Measurements from ENCODE around the gene IMPDH1.
"Not testable (repeated sequence)": the region's sequence is repeated elsewhere in the genome, so short reads cannot be mapped to it uniquely, and the experiment has no call there.

IMPDH1 gene

GRCh38 chr7:128409596-128410450, at the start of gene IMPDH1:
IMPDH1 (minus strand) TSS chr7:128409982; CDS start chr7:128409901, 81 bp downstream.
- DNase-seq, result peak; percentile 65

DNA sequence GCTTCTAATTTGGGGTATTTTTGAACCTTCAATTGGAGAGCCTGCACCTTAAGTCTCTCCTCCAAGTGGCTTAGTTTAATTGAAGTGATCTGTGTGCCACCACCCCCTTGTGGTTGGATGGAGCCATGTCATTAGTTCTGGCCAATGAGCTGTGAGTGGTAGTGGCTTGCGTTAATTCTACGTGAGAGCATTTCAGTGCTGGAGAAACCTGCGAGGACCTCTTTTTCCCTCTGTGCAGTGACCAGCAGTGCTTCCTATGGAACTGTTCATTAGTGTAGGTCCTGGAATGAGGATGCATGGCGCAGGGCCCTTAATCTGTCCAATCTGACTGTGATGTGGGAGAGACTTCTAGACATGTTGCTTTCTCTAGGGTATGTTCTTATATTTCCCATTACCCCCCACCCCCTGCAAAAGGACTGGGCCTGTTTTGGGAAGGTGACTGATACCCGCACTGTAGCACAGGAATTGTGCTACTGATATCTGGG, 49.7 kb upstream of the IMPDH1 start:
- peak; percentile 30 for DNase-seq

GRCh38 chr7:128458956-128459355, 49.2 kb upstream of the IMPDH1 start:
- no peak for DNase-seq

DNA sequence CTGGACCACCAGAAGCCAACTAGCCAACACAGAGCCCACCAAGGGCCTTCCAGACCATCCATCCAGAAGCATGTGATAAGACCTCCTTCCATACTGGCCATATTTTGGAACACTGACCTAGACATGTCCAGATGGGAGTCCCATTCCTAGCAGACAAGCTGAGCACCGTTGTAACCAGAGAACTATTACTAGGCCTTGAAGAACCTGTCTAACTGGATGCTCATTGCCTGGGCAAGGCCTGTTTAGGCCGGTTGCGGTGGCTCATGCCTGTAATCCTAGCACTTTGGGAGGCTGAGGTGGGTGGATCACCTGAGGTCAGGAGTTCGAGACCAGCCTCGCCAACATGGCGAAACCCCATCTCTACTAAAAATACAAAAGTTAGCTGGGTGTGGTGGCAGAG, 47.6 kb upstream of the IMPDH1 start:
- DNase-seq, result not testable (repeated sequence)

GRCh38 chr7:128456255-128456725, 46.5 kb upstream of the IMPDH1 start:
- no peak for DNase-seq

DNA sequence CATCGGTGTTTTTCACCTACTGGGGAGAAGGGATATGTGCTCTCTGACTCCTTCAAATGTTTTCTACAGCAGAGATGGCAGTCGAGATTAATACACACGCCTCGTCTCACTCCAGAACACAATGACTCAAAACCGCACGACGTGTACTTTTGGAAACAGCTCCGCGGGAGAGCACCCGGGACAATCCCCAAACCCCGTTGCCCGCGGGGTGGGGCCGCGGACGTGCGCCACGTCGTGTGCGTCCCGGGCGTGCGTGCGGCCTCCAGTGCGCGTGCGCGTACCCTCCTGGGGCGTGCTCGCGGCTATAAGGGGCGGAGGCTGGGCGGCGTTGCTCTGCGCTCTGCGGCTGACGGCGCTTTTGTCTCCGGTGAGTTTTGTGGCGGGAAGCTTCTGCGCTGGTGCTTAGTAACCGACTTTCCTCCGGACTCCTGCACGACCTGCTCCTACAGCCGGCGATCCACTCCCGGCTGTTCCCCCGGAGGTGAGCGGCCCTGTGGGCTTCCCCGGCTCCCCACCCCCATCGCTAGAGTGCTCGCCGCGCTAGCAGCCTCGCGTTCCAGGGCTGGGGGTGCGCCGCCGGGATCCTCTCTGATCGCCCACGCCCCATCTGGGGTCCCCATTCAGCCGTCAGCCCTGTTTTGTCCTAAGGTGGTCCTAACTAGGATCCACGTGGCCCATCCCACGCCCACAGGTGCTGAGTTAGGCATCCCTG, 45.9 kb upstream of the IMPDH1 start, which contains the start of gene HILPDA:
HILPDA (plus strand) TSS at position 336 of the 712 bp plus-strand sequence. CDS start 1,391 bp downstream, outside the sequence.
- DNase-seq, result peak; percentile 88

- DNase-seq, result no peak
These were observed 45.2 kb upstream of the IMPDH1 start for GRCh38 chr7:128454808-128455542.

- DNase-seq, result no peak
These were observed 44.3 kb upstream of the IMPDH1 start for GRCh38 chr7:128453836-128454804.

- DNase-seq, result no peak
These were observed 42.8 kb upstream of the IMPDH1 start for GRCh38 chr7:128452552-128452951.

DNA sequence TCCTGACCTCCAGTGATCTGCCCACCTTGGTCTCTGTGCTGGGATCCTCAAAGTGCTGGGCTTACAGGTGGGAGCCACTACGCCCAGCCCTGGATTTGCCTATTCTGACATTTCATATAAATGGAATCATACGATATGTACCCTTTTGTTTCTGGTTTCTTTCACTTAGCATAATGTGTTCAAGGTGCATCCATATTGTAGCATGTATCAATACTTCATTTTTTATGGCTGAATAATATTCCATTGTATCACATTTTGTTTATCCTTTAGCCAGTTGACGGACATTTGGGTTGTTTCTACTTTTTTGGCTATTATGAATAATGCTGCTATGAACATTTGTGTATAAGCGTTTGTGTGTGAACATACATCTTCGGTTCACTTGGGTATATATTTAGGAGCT, 41.1 kb upstream of the IMPDH1 start:
- no peak for DNase-seq

GRCh38 chr7:128450409-128450808, 40.6 kb upstream of the IMPDH1 start:
- no peak for DNase-seq

GRCh38 chr7:128448751-128449302, 39.0 kb upstream of the IMPDH1 start:
- no peak for DNase-seq

- DNase-seq, result no peak
These were observed 38.3 kb upstream of the IMPDH1 start for GRCh38 chr7:128447941-128448564.

DNA sequence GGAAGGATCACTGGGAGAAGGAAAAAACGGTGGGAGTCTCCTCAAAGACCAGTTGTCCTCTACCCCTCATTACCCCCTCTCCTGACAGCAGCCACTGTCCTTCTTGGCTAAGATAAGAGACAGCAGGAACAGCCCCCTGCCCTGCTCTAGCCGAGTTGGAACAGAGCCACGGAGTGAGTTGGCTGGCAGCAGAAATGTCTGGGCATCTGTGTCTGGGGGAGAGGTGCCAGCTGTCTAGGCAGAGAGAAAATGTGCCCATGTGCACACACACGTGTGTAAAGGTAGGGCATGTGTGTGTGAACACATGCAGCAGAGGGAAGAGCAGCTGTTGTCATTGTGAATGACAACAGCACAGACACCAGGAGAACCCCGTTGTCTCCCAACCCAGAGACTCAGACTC, 36.5 kb upstream of the IMPDH1 start:
- peak; percentile 55 for DNase-seq

DNA sequence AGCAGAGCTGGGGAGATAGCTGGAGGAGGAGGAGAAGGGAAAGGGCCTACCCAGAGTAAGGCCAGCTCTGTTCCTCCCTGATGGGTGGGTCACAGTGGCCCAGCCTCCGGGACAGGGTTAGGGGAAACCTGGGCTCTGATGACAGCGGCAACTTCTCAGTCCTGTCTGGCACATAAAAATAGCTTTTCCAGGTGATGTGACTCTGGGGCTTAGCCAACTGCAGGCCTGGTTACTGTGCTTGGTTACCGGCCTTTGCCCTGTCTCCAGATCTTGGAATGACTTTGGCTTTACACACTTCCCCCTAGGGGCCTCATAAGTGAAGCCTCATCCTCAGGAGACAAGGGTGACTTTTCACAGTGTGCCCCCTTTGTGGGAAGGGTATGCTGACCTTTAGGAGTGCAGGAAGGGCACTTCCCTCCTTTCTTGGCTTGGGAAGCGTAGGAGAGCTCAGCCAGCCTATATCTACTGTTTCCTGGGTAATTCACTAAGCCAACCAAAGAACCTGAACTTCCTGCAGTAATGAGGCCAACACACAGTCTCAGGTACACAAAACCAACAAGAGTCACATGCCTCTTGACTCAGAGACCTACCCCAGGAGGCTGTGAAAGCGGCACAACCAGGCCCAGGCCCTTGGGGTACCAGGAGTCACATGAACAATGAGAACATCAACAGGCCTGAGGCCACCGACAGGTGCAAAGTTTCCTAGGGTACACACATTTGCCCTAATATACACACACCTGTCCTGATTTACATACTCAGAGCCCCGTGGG, 34.2 kb upstream of the IMPDH1 start:
- no peak for DNase-seq

DNA sequence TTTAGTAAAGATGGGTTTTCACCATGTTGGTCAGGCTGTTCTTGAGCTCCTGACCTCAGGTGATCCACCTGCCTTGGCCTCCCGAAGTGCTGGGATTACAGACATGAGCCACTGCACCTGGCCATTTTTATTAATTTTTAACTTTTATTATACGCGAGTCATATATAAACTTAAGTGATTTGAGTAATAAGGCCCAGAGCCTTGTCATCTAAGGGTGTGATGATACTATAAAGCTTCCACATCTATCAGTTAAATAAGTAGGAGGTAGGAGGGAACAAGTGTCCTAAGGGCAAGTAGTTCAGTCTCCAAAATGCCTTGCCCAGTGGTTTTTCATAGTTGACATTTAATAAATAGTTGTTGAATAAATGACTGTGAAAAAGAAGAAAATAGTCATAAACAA, 32.6 kb upstream of the IMPDH1 start:
- DNase-seq, result no peak

- DNase-seq, result no peak
These were observed 27.9 kb upstream of the IMPDH1 start for GRCh38 chr7:128437426-128438332.

DNA sequence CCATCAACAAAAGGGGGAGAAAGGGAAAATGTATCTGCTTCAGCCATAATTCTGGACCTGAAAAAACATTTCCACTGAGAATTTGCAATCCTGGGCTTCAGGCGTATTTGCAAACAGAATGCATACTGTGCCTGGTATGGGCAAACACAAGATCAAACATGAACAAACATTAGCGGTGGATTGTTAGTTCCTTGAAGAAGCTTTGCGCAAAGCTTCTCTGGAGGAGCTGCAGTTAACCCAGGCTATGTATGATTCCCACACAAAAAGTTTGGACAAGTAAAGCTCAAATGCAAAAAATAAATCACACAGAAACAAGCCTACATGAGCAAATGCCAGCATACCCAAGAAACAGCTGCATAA, 25.5 kb upstream of the IMPDH1 start:
- DNase-seq, result no peak
